COR-L47 (cell line): ENCODE results near the gene AUTS2.

Experiments
- DNase-seq: peaks from one replicate; lab custom pipeline; 2025; lab: John Stamatoyannopoulos, UW

Gene AUTS2

DNA sequence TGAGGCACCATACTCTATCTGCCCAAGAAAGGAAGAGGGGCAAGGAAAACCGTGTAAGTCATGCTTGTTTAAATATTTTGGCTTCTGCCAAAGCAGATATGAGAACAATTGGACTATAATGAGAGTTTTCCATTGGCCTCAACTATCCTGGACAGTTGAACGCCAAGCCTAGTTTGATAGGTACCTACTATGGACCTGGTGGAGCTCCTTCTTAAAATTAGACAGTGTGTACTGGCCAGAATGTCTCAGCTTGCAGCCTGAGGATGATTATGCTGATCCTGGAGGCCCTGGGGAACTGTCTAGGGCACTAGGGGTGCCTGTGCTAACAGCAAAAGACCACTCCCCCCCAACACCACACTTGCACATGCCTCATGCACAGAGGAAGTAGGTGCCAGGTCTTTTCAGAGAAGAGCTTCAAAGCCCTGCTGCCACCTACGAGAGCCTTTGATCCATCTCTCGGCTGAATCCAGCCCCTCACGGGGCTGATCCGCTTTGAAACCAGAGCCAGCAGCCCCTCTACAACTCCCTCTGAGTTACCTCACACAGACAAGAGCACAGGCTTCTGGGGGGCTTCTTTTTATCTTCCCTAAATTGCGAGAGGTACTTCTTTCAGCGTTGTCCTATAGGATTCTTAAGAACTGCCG, 1059.8 kb downstream of the AUTS2 start:
- DNase-seq: no peak

DNA sequence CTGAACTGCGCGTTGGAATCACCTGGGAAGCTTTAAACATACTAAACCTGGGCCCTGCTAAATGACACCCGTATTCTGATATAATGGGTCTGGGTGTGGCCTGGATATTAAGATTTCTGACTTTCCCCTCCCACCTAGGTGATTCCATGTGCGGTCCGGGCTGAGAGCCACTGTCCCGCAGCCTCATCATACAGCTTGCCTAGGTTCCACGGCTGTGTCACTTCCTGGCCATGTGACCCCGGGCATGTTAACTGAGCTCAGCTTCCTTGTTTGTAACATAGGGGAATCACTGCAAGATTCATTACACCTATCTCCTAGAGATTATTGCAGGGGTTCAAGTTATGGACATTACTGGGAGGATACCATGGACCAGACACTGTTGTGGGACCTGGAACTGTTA, 1061.0 kb downstream of the AUTS2 start:
- no peak for DNase-seq

DNA sequence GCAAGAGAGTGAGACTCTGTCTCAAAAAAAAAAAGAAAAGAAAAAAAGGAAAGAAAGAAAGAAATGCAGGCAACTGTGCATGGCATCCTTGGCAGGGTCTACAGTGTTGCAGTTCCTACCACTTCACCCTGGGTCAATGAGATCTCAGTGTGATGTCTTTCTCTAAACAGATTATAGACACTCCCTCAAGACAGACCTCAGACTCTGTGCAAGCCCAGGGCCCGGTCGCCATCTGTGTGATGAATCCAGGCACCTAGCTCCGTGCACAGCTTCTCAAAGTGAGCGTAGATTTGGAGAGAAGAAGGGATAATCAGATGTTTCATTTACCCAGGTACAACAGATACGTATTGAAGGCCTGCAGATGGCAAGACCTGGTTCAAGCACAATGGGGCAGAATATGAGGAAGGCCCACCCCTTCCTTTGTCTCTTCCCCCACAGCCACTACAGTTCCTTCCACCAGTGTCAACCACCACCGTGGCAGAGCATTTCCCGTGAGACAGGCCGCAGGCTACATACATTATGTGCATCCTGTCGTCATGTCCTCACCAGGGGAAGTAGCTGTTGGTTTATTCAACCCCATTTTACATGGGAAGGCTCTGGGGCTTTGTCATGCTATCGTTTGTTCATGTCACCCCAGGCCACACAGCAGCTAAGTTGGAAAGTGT, 1062.0 kb downstream of the AUTS2 start:
- no peak for DNase-seq

DNA sequence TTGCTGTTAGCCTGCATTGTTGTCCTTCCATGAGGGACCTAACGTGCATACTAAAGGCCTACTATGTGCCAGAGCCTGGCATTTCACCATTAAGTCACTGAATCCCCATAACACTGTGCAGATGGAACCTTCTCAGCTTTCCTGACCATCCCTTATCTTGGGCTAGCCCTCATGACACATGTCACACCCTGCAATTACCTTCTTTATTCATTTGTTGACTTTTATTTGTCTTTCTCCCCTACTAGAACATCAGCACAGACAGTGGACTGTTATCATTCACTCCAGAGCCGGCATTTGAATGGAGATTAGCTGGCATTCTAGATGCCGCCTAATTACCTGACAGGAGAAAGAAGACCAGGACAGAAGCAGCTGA, 1062.5 kb downstream of the AUTS2 start:
- DNase-seq: peak; percentile 11

DNA sequence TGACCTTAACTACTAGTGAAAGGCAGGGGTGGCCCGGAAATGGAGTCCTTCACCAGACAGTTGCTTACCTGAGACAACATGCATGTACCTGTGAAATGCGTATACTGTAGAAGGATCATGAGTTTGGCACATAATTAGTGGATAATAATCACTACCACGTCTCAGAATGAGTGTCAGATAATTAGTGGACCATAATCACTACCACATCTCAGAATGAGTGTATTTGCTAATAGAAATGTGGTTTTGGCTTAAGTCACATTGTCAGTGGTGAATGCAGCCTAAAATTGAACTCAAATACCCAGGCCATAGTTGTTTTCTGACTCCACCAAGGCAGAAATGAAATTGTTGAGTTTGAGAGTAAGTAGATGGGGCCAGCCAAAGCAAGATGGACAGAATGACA, 1065.4 kb downstream of the AUTS2 start:
- no peak for DNase-seq

DNA sequence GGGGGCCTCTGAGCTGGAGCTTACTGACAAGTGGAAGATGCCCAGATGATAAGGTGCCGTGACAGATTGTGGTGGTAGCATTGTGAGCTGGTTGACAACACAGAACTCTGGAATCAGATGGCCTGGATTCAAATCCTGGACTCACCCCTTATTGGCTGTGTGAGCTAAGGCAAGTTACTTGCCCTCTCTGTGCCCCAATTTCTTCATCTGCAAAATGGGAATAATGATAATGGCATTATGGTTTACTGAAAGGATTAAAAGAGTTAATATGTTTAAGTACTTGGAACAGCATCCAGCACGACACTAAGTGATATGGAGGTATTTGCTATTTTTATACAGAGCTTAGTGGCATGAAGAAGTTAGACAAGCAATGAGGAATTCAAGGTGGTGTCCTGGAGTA, 1067.7 kb downstream of the AUTS2 start:
- no peak for DNase-seq

DNA sequence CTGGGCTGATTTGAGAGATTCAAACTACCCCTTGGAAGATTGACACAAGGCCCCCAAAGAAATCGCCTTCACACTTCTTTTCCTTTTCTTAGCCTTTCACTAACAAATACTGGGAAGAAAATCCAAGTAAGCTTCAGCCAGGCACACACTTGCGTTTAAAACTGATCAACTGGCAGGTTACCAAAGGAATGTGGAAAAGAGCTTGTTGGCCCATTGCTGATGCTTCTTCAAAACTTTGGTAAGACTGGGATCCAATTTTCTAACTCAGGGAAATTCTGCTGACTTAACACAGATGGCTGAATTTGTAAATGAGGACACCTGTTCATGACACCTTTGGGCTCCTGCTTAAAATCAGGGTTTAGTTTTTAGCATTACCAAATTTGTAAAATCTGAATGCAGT, 1069.1 kb downstream of the AUTS2 start:
- no peak for DNase-seq

DNA sequence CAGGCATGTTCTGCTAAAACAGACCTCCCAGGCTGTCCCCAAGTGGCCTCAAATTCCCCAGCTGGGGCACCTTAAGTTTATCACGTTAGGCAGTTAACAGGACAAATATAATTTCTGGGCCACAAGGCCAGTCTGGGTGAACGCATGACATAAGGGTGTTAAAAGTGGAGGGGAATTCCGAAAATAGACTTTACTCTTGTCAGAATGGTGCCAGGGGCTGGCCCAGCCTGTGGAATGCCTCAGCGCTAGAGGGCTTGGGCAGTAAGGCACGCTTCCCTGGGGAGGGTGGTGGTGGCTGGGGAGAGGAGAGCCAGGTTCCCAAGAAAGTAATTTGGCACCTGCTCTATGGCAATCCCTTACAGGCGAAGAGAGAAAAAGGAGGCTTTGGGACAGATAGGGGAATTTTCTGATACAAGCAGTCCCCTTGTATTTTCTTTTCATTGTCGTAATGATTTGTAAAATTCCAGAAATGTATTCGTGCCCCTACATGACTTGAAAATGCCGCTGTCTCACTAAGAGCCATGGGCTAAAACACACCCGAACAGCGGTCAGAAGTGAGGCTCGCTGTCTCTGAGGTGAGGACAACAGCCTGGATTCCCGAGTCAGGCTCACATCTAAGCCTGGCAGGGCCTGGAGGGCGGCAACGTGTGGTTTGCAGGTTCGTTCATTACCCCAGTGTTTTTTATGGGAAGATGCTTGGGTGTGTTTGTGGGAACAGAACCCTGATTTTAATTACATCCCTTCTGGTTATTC, 1070.5 kb downstream of the AUTS2 start:
- DNase-seq: no peak

DNA sequence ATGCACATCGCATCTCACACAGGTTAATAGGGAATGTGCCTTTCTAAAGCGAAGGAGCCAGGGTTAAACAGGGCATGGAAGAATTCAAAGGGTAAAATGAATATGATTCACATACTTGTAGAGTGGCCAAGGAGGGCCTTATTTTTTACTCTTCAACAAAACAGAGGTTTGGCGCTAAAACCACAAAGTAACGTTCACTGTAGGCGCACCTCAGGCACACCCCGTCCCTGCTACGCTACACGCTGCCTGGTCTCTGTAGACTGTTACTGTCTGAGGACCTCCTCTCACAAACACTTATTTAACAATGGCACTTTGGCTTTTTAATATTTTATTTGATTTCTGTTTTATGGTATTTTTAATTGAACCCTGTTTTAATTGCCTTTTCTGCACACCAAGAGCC, 1071.6 kb downstream of the AUTS2 start:
- DNase-seq: no peak

DNA sequence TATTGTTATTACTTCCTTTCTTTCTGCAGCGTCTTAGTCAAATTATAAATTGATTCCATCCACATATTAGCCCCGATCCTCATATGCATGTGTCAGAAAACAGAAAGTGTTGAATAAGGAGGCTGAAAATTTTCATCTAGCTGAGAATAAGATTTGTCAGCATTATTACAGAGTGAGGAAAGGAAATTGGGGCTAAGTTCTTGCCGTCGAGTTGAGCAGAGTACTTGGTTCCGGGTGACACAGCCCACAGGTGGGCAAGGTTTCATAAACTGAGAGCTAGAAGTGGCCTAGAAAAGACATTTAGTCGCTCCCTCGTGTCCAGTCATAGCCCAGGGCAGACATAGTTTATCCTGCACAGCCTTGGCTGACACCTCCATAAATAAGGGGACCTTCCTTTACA, 1072.0 kb downstream of the AUTS2 start:
- no peak for DNase-seq

DNA sequence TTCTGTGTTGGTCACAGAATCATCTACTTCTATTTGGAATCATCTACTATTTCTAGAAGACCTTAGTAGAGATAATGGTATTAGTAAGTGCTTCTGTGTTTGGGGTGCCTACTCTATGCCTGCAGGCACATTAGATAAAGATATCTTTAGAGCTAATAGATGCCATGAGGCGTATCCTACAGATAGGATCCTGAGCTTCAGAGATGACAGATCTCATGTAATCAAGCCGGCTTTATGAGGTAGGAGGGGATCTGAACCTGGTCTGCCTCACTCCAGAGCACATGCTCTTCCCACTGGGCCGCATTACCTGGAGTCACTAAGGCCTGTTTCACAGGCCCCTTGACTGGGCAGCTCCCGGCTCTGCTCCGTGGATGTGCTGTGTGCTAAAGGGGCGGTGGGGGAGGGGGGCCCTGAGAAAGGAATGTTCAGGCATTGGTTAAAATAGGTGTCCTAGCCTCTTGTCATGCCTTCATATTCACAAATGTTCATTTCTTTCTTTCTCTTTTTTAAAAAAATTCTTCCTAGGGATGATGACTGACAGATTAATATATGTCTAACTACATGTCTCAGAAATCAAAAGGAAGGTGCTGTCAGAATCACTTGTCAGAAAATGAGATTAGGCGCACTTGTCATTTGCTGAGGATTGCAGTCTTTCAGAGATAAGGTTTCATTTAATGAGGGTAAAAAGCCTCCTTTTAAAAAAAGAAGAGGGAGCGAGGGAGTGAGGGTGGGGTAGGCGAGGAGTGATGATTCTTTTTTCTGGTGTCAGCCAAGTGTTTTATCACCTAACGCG, 1075.7 kb downstream of the AUTS2 start:
- DNase-seq: no peak

DNA sequence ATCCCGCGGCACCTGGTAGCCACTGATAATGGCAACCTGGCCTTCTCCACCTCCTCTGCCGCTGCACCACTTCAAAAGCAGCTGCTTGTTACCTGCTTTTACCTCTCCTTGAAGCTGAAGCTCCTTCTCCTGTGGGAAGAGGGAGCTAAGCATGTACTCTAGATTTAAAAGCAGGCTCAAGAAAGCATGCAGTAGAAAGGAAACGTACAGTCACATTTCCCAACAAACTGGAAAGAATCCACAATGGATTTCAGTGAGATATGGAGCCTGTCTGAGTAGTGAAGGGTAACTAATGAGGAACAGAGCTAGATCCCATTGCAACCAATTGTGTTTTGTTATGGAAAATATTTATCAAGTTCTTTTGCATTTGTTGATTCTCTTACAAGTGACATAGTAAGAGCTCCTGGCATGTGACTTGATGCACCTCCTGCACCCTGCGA, 1076.3 kb downstream of the AUTS2 start:
- DNase-seq: no peak

DNA sequence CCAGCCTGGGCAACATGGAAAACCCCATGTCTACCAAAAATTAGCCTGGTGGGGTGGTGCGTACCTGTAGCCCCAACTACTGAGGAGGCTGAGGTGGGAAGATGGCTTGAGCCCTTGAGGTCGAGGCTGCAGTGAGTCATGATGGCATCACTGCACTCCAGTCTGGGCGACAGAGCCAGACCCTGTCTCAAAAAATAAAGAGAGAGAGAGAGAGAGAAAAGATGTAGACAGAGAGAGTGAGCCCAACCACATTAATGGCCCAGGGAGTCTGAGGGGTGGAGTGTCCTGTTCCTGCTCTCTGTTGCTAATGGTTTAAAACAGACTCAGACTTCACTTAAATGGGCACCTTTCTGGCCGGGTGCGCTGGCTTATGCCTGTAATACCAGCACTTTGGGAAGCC, 1078.0 kb downstream of the AUTS2 start:
- no peak for DNase-seq

DNA sequence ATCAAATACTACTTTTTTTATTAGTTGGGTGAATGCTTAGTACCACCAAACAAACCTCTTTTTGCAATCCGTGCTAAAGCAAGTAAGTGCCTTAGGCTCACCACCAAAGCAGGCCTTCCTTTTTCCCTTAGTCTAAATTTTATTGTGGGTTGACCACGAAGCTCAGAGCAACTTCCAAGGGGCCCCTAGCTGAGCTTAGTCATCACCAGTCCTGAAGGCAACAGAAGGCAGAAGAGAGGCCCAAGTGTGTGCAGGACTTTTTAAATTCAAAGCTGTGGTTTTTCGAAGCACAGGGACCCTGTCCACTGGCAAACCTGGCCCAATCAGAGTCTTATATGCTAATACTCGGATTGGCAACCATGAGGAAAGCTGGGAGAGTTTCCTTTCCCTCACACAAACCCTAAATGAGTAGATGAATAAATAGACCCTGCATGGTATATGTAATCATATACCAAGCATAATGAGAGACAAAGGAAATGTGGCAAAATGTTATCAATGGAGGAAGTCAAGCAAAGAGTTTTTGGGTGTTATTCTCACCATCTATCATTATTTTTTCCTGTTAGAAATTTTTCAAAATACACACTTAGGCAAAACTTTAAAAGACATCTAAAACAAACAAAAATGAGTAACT, 1080.5 kb downstream of the AUTS2 start:
- DNase-seq: no peak

DNA sequence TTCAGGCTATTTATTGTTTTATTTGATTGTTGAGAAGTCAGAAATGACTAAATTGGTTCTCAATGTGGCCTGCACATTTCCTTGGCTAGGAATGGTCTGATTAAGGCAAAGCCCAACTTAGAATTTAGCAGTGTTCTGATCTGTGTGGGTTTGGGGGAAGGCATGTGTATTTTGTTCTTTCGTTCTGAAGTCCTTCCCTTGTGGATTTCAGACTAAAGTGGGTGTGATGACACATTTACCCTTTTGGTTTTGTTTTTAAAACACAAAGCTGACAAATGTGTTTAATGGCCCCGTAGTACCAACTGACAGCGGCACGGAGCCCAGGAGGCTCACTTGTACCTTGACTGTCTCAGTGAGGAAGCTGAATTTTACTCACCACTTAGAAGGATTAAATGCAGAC, 1081.4 kb downstream of the AUTS2 start:
- DNase-seq: no peak

DNA sequence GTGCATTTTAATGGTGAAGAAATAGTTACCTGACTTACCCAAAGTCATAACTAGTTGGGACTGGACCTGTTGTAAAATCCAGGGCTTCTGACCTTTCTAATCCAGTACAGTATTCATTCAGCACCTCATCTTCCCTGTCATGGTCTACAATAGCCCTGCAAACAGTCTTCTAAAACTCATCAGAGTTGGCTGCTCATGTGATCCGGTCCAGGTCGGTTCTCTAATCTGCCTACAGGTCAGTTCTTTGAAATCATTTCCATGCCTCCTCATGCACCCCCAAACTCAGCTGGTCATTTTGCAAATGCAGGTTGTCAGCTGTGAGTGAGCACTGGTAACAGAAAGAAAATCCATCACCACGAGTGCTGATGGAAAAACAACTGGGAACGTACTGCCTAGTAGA, 1082.0 kb downstream of the AUTS2 start:
- no peak for DNase-seq

DNA sequence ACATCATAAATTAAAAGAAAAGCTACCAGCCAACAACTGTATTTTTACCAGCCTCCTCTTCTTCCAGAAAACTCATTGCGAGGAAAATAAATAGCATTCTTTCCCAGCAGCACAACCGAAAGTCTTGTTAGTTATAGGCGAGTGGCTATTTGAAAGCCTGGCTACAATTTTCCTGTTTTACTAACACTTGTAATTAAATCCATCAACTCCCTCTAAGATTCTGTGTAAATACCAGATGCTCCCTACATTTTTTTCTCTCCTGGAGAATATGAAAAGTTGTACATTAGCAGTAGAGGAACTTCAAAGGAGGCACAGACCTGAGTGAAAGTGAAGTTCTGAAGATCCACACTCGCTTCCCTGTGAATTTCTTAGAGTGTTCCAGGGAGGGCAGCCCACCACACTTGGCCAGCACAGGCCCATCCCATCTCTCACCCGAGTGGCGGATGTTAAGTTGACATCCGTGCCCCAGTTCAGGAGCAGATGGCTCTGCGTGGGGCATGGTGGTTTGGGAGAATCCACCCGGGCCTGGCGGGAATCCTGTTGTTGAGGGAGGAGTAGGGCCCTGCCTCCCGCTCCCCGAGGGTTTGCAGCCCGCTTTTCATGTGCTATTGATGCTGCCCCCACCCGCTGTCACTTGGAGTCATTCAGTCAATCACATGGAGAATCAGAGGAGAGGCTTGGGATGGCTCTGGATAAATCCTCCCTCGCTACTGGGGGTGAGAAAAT, 1082.6 kb downstream of the AUTS2 start:
- DNase-seq: no peak

DNA sequence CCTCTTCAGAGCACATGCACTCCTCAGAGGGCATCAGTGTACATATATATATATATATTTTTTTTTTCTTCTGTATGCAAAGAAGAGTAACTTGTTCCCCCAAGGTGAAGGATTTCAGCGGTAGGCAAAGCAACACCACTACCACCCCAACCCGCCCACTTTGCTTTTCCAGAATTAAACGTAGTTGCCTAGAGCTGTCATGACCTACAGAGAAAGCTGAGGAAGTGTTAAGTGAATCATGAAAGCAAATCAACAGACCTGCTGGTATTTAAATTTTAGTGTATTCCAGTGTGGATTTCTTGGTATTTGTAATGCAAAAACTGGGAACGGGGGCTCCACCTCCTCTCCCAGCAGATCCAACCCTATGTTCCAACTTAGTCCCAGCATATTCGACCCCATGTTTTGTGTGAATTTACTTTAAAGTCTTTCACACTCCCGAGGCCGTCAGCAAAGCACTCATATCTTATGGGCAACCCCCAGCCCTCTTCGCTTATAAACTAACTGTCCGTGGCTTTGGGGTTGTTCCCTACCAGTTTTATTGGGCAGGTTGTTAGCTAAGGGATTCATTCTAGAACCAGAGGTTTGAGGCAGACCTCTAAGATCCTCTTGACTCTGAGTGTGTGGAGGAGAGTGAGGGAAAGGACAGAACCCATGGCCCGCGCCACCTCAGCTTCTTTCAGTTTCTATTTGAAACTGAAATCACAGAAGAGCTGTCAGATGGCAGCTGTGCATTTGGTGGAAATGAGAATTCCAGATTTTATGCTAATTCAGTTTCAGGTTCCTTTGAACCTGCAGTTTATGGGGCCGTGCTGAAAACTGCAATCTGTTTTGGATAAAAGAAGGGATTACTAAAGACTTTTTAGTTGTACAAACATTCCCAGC, 1083.4 kb downstream of the AUTS2 start:
- no peak for DNase-seq

DNA sequence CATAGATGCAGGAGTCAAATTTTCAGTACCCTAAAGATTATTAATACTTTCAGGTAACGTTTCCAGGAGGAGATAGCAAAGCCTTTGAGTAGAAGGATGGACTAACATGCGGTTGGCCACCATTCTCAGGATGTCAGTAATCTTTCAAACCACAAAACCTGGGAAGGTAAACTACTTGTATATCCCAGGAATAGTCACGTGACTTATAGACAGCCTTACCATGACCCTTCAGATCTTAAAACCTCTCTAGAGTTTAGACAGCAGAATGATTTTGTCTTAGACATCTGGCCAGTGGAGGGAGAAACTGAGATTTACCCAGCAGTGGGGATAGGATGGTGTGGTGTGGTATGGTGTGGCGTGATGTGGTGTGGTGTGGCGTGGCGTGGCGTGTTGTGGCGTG, 1085.9 kb downstream of the AUTS2 start:
- no peak for DNase-seq

DNA sequence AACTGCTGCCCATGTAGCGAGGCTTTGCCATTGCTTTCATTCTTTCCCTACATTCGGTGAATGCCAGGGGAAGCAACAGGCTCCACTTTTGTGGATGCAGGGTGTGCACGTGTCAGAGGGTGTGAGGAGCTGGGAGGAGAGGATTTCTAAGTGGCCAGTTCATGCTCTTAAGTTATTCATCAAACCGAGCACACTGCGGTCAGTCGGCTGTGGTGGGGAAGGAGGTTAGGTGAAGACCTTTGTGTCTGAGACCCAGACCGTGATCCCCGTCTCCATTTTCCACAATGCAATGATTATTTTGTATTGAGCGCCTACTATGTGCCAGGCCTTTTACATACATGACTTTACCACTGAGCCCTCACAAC, 1095.0 kb downstream of the AUTS2 start:
- no peak for DNase-seq
